ENCODE measurements around the gene TACR2.

DNA sequence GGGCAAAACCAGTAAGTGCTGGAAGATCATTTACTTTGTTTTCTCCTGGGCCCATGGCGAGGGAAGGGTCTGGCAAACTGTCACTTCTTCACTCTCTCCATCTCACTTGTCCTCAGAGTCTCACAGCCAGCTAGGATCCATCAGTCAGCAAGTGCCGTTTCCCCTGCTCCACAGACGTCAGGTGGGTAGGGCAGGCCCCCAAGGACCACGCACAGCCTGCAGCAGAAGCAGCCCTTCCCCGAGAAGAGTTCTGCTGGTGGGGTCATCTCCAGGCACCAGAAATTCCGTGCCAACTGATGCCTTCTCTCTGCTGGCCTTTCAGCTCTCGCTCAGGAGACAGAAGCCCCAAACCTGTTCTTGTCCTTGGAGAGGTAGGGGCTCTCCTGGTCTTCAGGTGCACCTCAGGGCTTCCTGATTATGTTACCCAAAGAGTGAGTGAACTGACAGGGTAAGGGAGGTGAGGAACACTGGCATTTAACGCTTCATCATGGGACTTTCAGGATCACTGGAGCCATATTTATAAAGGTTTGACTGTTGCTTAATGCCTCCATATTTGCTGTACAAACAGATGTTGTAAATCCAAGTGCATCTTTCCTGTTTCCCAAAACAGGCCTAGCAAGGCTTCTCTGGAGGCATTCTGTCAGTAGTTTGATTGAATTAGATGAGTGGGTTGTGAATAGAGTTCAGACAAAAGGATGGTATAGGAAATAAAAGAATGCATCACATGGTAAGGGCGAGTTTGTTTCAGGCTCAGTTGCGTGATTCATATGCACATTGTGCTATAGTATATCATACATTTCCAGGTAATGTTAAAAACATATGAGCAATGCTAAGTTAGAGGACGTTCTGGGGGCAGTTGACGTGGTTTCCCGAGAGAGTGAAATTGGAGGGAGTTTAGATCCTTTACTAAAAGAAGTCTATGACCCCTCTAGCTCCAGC lies 20.9 kb upstream of the TACR2 start:
- TF ChIP-seq, protein P1, sequence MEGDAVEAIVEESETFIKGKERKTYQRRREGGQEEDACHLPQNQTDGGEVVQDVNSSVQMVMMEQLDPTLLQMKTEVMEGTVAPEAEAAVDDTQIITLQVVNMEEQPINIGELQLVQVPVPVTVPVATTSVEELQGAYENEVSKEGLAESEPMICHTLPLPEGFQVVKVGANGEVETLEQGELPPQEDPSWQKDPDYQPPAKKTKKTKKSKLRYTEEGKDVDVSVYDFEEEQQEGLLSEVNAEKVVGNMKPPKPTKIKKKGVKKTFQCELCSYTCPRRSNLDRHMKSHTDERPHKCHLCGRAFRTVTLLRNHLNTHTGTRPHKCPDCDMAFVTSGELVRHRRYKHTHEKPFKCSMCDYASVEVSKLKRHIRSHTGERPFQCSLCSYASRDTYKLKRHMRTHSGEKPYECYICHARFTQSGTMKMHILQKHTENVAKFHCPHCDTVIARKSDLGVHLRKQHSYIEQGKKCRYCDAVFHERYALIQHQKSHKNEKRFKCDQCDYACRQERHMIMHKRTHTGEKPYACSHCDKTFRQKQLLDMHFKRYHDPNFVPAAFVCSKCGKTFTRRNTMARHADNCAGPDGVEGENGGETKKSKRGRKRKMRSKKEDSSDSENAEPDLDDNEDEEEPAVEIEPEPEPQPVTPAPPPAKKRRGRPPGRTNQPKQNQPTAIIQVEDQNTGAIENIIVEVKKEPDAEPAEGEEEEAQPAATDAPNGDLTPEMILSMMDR (IDR thresholded peaks at IDR 0.05; ENCODE audit: low read depth, low read length) = no peak
- no peak for TF ChIP-seq EZH2phosphoT487 (IDR thresholded peaks at IDR 0.05; ENCODE audit: low read depth)
